ENCODE measurements around the gene ARHGAP40. TPM values are rescaled to one million over a fixed set of nuclear protein-coding genes. Genes with fewer than 3 reads are reported as not detected.

Gene ARHGAP40
- total RNA-seq, 3 donors from 2014 or later: 33.8 to 35.9 TPM; not detected in 1

GRCh38 chr20:38651562-38651961, 50.0 kb downstream of the ARHGAP40 start:
- Histone ChIP-seq H3K27ac (no peak overlapping the region), H3K9me3 (no peaks in the 10 kb centered on the region), H3K36me3 (no peaks in the 10 kb centered on the region), H3K4me3 (no peak overlapping the region), H3K27me3 (peaks cover 0 to 37% of the 10 kb centered on the region in 2 donors), H3K4me1 (no peaks in the 10 kb centered on the region)
- intact Hi-C loops (cut with DNase I; ENCODE audit: low total_unique reads): no loop called here
- DNase-seq (ENCODE audit: low spot score in 2 of 2): no peak
- TF ChIP-seq CTCF (IDR thresholded peaks at IDR 0.05): no peak

GRCh38 chr20:38652995-38653394, 51.4 kb downstream of the ARHGAP40 start:
- no peak overlapping the region for H3K4me3 ChIP-seq
- no peak overlapping the region for H3K27ac ChIP-seq
- TF ChIP-seq POLR2AphosphoS5 (IDR thresholded peaks at IDR 0.05): no peak
- no peak for TF ChIP-seq CTCF (IDR thresholded peaks at IDR 0.05)
- TF ChIP-seq POLR2A (IDR thresholded peaks at IDR 0.05): no peak
- H3K36me3 ChIP-seq: no peaks in the 10 kb centered on the region
- no peaks in the 10 kb centered on the region for H3K9me3 ChIP-seq
- intact Hi-C loops (cut with DNase I; ENCODE audit: low total_unique reads): no loop called here
- peaks cover 0 to 44% of the 10 kb centered on the region in 2 donors for H3K27me3 ChIP-seq
- no peak for DNase-seq (ENCODE audit: low spot score in 2 of 2)
- no peaks in the 10 kb centered on the region for H3K4me1 ChIP-seq

- H3K9me3 ChIP-seq: no peaks in the 10 kb centered on the region
- no peak overlapping the region for H3K4me3 ChIP-seq
- intact Hi-C loops (cut with DNase I; ENCODE audit: low total_unique reads): no loop called here
- no peak overlapping the region for H3K27ac ChIP-seq
- H3K4me1 ChIP-seq: no peaks in the 10 kb centered on the region
- peaks cover 0 to 28% of the 10 kb centered on the region in 2 donors for H3K27me3 ChIP-seq
- DNase-seq (ENCODE audit: low spot score in 2 of 2): no peak
- TF ChIP-seq POLR2AphosphoS5 (IDR thresholded peaks at IDR 0.05) (no peak), CTCF (IDR thresholded peaks at IDR 0.05) (no peak), POLR2A (IDR thresholded peaks at IDR 0.05) (no peak)
- no peaks in the 10 kb centered on the region for H3K36me3 ChIP-seq
Observed at GRCh38 chr20:38657390-38657789, 55.8 kb downstream of the ARHGAP40 start.

GRCh38 chr20:38658879-38659596, 57.4 kb downstream of the ARHGAP40 start:
- Histone ChIP-seq H3K27me3 (peaks cover 0 to 36% of the 10 kb centered on the region in 2 donors), H3K9me3 (no peaks in the 10 kb centered on the region), H3K36me3 (no peaks in the 10 kb centered on the region), H3K4me3 (no peak overlapping the region), H3K27ac (no peak overlapping the region), H3K4me1 (no peaks in the 10 kb centered on the region)
- TF ChIP-seq POLR2AphosphoS5 (IDR thresholded peaks at IDR 0.05) (no peak), POLR2A (IDR thresholded peaks at IDR 0.05) (no peak), CTCF (IDR thresholded peaks at IDR 0.05) (peak; percentile 9 to 61 (median 45))
- intact Hi-C loops (cut with DNase I; ENCODE audit: low total_unique reads): loop anchor here (1.0 kb wide), 1 partner anchor 16 kb away; no protein-coding TSS in a partner anchor
- DNase-seq (ENCODE audit: low spot score in 2 of 2): no peak

GRCh38 chr20:38659597-38659880, 57.9 kb downstream of the ARHGAP40 start:
- H3K27ac ChIP-seq: no peak overlapping the region
- no peak for TF ChIP-seq POLR2AphosphoS5 (IDR thresholded peaks at IDR 0.05)
- no peak for TF ChIP-seq CTCF (IDR thresholded peaks at IDR 0.05)
- TF ChIP-seq POLR2A (IDR thresholded peaks at IDR 0.05): no peak
- DNase-seq (ENCODE audit: low spot score in 2 of 2): no peak
- no peaks in the 10 kb centered on the region for H3K36me3 ChIP-seq
- H3K9me3 ChIP-seq: peaks cover 0 to 4% of the 10 kb centered on the region in 2 donors
- H3K27me3 ChIP-seq: peaks cover 0 to 40% of the 10 kb centered on the region in 2 donors
- no peaks in the 10 kb centered on the region for H3K4me1 ChIP-seq
- intact Hi-C loops (cut with DNase I; ENCODE audit: low total_unique reads): loop anchor here (1.0 kb wide), 1 partner anchor 16 kb away; no protein-coding TSS in a partner anchor
- H3K4me3 ChIP-seq: no peak overlapping the region
